HG03159 (cell line): Measurements from ENCODE around the gene ARMC5.
"Not testable (repeated sequence)": the region's sequence is repeated elsewhere in the genome, so short reads cannot be mapped to it uniquely, and the experiment has no call there.

ENCODE experiments used
- ATAC-seq: cut with Tn5 transposase; IDR thresholded peaks from one replicate; pipeline ENCODE4 v1.9.1; 2021; ENCODE audit warnings: mild to moderate bottlenecking, moderate library complexity; ENCODE audit not compliant: unreplicated experiment

The ARMC5 gene

DNA sequence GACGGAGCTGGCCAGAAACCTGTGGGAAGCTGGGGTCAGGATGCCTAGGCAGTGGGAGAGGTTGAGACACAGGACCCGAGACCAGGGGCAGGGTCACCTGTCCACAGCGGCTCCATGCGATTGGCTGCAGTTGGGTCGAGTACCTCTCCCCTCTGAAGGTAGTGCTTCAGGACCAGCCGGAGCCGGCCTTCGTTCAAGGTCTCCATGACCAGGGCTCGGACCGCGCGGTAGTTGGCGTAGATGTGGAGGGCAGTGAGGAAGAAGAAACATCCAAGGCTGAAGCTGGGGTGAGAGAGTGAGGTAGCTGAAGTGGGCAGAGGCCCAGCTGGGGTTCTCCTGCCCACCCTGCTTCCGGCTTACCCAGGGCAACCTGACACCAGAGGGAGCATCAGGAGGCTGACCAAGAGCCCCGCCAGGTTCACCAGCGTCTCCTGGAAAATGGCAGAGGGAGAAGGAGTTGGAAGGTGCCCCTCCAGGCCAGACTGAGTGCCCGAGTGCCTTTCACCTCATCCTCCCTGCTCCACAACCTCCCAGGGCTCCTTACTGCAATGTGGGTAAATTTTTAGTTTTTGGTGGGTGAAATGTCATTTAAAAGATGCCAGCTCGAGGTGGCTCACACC is 34.3 kb downstream of the ARMC5 start:
- no peak for ATAC-seq

DNA sequence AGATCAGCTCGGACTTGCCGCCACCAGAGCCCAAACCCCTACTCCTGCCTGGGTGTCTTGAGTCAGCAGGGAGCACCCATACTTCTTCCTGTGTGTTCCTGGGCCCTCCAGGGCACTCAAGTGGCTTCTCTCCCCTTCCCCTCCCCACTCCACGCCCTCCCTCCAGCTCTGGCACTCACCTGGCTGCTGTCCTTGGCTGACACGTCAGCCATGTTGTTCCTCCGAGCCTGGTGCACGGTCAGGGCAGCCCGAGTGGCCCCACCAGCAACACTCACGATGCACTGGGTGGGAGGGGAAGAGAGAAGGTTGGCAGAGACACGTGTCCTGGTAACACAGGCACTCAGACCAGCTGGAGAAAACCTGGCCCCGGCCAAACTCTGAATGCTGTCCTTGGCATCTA is 37.4 kb downstream of the ARMC5 start:
- ATAC-seq, result no peak

DNA sequence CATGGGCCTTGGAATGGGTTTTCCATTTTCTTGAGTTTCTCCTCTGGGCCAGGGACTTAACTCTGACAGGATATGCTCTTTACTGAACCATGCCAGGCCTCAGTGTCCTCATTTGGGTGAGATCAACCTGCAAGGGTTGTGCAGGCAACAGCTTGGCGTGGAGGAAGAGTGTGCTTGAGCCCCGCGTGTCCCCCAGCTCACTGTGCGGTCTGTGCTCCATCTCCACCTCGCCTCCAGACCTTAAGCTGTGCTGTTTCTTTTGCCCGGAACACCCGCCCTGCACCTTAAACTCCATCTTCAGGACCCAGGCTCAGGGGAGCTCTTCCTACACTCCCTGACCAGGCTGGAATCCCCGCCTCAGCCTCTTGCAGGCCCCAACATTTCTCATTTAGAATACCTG is 39.2 kb downstream of the ARMC5 start:
- no peak for ATAC-seq

DNA sequence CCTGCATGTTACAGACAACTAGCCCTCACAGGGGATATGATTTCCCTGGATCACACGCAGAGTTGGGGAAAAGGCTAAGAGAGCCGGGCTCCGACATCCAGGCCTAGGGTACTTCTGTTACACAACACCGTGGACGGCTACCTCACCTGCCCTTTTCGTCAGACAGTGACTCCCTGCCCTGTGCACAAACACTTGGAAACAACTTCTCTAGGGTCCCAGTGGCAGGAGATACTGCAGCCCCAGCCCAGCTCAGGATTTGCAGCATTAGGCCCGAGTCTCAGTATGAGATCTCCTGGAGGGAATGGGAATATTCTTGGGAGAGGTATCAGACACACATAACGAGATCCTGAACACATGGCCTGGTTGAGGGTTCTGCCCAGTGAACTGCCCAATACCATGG is 40.6 kb downstream of the ARMC5 start:
- ATAC-seq, result no peak

DNA sequence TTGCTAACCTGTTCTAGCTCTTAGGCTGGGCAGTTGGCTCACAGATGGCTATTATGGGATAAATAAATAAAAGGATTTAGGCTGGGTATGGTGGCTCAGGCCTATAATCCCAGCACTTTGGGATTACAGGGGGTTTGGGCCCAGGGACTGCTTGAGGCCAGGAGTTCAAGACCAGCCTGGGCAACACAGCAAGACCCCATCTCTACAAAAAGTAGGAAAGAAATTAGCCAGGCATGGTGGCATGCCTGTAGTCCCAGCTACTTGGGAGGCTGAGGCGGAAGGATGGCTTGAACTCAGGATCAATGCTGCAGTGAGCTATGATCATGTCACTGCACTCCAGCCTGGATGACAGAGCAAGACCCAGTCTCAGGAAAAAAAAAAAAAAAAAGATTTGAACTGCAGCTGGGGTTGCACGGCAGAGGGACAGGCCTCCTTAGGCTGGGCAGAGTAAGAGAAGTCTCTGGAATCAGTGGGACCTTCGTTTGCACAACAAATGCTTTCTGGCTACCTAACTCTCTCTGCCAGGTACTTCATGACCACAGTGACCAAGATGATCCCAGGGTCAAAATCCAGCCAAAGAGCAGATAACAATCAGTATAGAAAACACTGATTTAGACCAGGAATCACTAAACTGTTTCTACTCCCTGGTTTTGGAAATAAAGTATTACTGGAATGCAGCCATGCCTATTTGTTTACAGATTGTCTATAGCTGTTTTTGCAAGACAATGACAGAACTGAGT is 42.1 kb downstream of the ARMC5 start:
- no peak for ATAC-seq

DNA sequence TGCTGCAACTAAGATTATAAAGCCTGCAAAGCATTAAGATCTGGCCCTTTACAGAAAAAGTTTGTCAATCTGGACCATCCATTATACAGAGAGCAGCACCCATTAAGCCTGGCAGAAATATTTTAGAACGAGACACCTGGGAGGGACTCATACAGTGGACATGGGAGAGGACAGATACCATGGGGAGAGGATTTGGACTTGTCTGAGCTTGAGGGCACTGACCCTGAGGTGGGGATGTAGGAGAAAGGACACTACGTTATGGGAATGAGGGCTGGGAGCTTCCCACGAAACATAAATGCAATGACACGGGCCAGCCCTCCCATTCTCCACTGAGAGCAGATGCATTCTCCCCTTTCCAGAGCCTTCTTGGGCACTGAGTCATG is 42.7 kb downstream of the ARMC5 start:
- no peak for ATAC-seq

DNA sequence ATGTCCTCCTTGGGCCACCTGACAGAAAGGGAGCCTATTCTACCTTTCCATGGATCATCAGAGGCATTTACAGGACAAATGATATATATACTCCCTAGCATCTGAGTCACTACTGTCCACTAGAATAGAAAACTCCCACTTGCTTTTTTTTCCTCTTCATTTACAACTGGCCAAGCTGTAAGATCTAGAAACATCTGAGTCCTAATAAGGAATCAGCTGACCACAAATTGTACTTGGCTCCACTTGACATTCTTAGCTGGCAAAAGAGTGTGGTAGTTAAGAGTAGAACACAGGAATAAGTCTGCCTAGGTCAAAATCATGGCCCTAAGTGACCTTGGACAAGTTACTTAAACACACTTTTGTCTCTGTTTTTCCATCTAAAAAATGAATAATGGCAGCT is 43.7 kb downstream of the ARMC5 start:
- no peak for ATAC-seq

DNA sequence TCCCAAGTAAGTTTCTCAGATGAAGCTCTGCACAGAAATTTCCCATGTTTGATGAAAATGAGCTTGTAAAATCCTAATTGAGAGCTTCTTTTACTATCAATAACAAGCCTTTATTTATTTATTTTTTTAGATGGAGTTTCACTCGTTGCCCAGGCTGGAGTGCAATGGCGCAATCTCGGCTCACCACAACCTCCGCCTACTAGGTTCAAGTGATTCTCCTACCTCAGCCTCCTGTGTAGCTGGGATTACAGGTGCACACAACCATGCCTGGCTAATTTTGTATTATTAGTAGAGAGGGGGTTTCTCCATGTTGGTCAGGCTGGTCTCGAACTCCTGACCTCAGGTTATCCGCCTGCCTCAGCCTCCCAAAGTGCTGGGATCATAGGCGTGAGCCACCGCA is 44.3 kb downstream of the ARMC5 start:
- ATAC-seq, result not testable (repeated sequence)

DNA sequence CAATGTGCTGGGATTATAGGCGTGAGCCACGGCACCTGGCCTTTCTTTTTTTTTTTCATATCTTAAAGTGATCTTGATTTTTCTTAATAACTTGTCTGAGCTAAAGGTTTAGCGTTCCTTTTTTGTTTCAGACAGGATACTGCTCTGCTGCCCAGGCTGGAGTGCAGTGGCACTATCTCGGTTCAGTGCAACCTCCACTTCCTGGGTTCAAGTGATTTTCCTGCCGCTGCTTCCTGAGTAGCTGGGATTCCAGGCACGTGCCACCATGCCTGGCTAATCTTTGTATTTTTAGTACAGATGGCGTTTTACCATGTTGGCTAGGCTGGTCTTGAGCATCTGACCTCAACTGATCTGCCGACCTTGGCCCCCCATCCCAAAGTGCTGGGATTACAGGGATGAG is 44.9 kb downstream of the ARMC5 start:
- no peak for ATAC-seq

DNA sequence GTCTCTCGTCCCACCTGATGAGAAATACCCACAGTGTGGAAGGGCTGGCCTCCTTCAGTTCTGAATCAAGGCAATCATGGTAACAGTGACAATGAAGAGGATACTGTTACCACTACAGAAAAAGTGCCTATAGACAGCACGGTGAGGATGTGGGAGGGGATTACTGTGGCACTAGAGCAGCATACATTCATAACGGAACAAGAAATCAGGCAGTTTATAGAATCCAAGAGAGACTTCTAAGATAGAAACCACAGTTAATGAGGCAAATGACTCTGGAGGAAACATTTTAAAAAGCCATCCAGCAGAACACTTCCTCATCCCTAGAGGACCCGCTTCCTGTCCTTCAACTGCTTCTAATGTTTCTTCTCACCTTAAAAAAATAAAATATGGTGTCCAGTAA is 46.2 kb downstream of the ARMC5 start:
- ATAC-seq, result peak; percentile 43

DNA sequence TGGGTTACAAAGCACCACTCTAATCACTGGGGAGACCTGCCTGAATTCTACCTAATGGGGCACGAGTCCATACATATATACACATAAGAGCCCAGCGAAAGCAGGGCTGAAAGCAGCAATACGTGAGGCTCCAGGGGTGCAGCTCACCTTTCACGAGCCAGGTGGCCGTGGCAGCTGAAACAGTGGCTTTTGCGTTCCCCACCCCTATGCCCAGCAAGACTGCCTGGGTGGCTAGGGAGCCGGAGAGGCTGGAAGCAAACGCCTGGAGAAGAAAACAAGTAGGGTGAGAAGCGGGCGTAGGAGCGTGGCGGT is 48.3 kb downstream of the ARMC5 start:
- peak; percentile 2 for ATAC-seq

DNA sequence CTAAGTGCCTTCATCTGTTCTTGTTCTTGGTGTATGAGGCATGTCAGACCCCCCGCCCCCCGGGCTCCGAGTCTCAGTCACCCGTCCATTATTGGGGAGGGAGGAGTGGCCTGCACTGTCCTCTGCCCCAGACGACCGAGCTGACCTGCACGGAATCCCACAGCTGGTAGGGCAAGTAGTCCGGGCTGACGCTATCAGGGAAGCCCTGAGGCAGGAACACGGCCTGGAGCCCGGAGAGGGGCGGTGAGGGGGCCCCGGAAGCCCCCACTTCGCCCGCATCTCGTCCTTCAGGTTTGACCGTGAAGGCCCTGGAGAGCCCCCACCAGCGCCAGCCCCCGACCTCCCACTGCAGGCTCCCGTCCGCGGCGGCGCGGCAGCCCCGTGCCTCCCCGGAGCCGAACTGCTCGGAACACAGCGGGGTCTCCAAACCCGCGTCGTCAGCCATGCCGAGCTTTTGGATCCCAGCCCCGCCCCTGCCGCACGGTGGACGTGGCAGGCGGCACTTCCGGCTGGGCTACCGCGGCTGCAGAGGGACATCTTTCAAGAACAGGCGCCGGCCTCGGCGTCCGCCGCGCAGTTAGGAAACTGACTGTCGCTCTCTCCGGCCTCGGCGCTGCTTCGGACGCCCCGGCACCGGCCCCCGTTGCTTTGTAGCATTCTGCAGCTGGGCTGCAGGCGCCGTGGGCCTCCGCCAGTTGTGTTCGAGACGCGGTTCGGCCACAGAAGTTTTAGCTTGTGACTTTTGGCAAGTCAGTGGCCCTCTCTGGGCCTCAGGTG is 48.8 kb downstream of the ARMC5 start, which contains the start of gene RUSF1:
RUSF1 (minus strand) TSS at position 463 of the 777 bp plus-strand sequence; CDS start at position 445, 18 bp downstream.
- ATAC-seq, result peak; percentile 86

DNA sequence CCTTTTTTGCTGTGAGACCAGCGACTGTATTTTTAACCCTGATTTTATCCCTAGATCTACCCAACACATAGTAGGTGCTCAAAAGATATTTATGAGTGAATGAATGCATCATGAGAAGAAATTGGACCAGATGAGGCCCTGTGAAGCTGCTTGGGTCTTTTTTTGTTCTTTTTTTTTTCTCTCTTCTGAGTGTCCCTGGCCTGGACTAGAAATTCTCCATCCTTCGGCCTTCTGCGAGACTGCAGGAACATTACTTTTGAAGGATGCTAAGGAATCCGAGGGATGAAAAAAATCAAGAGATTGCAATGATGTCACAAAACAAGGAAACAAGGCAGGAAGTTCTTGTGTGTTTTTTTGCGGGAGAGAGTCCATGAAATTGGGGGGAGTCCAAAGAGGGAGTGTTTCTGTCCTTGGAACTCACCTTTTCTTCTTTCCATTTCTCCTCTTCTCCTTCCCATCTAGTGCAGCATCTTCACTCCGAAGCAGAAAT is 49.5 kb downstream of the ARMC5 start:
- no peak for ATAC-seq

DNA sequence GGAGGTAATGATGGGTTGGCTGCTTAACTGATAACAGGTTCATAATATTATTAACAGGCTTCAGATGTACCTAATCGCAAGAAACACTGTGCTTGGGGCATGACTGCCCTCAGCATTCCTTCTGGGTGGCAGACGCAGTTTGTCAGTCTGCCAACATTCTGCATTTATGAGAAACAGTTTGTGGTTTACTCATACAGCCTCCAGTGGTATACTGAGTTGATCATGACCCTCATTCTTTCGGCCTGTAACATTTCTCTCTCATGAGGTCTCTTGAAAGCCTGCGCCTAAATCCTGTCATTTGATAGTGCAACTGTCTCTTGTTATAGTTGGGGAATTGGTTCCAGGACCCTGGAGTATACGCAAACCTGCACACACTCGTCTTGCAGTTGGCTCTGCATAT is 53.8 kb downstream of the ARMC5 start:
- no peak for ATAC-seq

DNA sequence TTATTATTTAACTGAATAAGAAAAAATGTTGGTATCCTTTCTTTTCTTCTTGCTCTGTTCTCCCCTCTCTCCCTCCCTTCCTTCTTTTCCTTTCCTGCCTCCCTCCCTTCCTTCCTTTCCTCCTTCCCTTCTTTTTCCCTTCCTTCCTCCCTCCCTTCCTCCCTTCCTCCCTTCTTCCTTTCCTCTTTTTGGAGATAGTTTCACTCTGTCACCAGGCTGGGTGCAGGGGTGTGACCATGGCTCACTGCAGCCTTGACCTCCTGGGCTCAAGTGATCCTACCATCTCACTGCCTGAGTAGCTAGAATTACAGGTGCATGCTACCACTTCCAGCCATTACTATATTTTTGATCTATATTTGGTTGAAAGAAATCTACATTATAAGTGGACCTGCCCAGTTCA is 54.6 kb downstream of the ARMC5 start:
- no peak for ATAC-seq
